OCI-LY3 (cell line): ENCODE results near the gene CPNE4.

Experiments used
- H2AFZ ChIP-seq: fragments of 200-600, 300-600 bp; shearing (Covaris generic); 2 replicates; pipeline ENCODE4 v1.6.0; 2014; ENCODE audit warnings: antibody characterized with exemption, low read depth, low read length
- H3K27ac ChIP-seq: fragments of 200-600, 300-600 bp; sonication (generic); 2 replicates; pipeline ENCODE4 v1.5.1; 2014; ENCODE audit warnings: mild to moderate bottlenecking, low read length, moderate library complexity, mixed read lengths
- H3K27me3 ChIP-seq: fragments of 200-600, 300-600 bp; sonication (generic); 2 replicates; pipeline ENCODE4 v1.6.1; 2014; ENCODE audit warnings: low read depth, low read length, mixed read lengths
- H3K36me3 ChIP-seq: fragments of 200-600, 300-600 bp; sonication (generic); replicated peaks from 2 replicates; pipeline ENCODE3; 2014; ENCODE audit warnings: low read depth, low read length, mixed read lengths
- H3K4me1 ChIP-seq: fragments of 300-600, 200-600 bp; sonication (generic); 2 replicates; pipeline ENCODE4 v1.6.1; 2014; ENCODE audit warnings: low read length, mixed read lengths
- H3K4me2 ChIP-seq: fragments of 200-600, 300-600 bp; sonication (generic); 2 replicates; pipeline ENCODE4 v1.6.1; 2014; ENCODE audit warnings: low read length, mixed read lengths
- H3K4me3 ChIP-seq: fragments of 300-600, 200-600 bp; sonication (generic); 2 replicates; pipeline ENCODE4 v1.5.1; 2014; ENCODE audit warnings: antibody characterized with exemption, mild to moderate bottlenecking, low read length, moderate library complexity
- H3K79me2 ChIP-seq: fragments of 300-600, 200-600 bp; shearing (Covaris generic); 2 replicates; pipeline ENCODE4 v1.6.1; 2014; ENCODE audit warnings: mild to moderate bottlenecking, low read length, mixed read lengths
- H3K9ac ChIP-seq: fragments of 300-600, 200-600 bp; shearing (Covaris generic); 2 replicates; pipeline ENCODE4 v1.6.0; 2014; ENCODE audit warnings: mild to moderate bottlenecking, low read length, moderate library complexity
- H3K9me3 ChIP-seq: fragments of 200-600, 300-600 bp; shearing (Covaris generic); 2 replicates; pipeline ENCODE4 v1.6.1; 2014; ENCODE audit warnings: low read length, mixed read lengths; ENCODE audit not compliant: insufficient read depth
- H4K20me1 ChIP-seq: fragments of 200-600, 300-600 bp; sonication (generic); 2 replicates; pipeline ENCODE4 v1.6.1; 2016; ENCODE audit warnings: low read length, mixed read lengths; ENCODE audit not compliant: insufficient read depth
- CTCF ChIP-seq: fragments of 200-600, 300-600 bp; sonication (generic); IDR thresholded peaks from 2 replicates; pipeline ENCODE4 v1.5.1; 2014; ENCODE audit warnings: antibody characterized with exemption, low read length, low read depth
- EZH2phosphoT487 ChIP-seq: fragments of 200-600 bp; shearing (Covaris generic); IDR thresholded peaks from 2 replicates; pipeline ENCODE4 v1.6.1; 2018; ENCODE audit warnings: antibody characterized with exemption, mixed run types, low read depth

The CPNE4 gene

GRCh38 chr3:132033471-132033870, 1.3 kb downstream of the CPNE4 start:
- no peak overlapping the region for H3K27ac ChIP-seq
- H3K4me2 ChIP-seq = peak overlapping the region; percentile 92
- H3K4me1 ChIP-seq = peaks cover 19% of the 10 kb centered on the region
- H3K79me2 ChIP-seq = no peaks in the 10 kb centered on the region
- no peak for TF ChIP-seq EZH2phosphoT487
- TF ChIP-seq CTCF = no peak
- no peaks in the 10 kb centered on the region for H3K9me3 ChIP-seq
- H2AFZ ChIP-seq = no peak overlapping the region
- H3K4me3 ChIP-seq = peak overlapping the region; percentile 79
- peaks cover 25% of the 10 kb centered on the region; the same call in 1 of the 2 replicates for H3K27me3 ChIP-seq
- H3K36me3 ChIP-seq = no peaks in the 10 kb centered on the region
- H4K20me1 ChIP-seq = no peaks in the 10 kb centered on the region
- no peak overlapping the region for H3K9ac ChIP-seq

GRCh38 chr3:132032959-132033358, 1.9 kb downstream of the CPNE4 start:
- H3K4me1 ChIP-seq = peaks cover 19% of the 10 kb centered on the region
- no peak overlapping the region for H2AFZ ChIP-seq
- H3K9ac ChIP-seq = no peak overlapping the region
- no peak overlapping the region for H3K4me3 ChIP-seq
- H3K27ac ChIP-seq = no peak overlapping the region
- no peaks in the 10 kb centered on the region for H3K9me3 ChIP-seq
- H3K36me3 ChIP-seq = no peaks in the 10 kb centered on the region
- TF ChIP-seq EZH2phosphoT487 (no peak), CTCF (no peak)
- peaks cover 25% of the 10 kb centered on the region; the same call in 1 of the 2 replicates for H3K27me3 ChIP-seq
- H3K4me2 ChIP-seq = no peak overlapping the region
- H3K79me2 ChIP-seq = no peaks in the 10 kb centered on the region
- H4K20me1 ChIP-seq = no peaks in the 10 kb centered on the region

- Histone ChIP-seq H3K27me3 (peaks cover 16% of the 10 kb centered on the region; the same call in 1 of the 2 replicates), H2AFZ (no peak overlapping the region), H3K79me2 (no peaks in the 10 kb centered on the region), H3K36me3 (no peaks in the 10 kb centered on the region), H4K20me1 (no peaks in the 10 kb centered on the region), H3K4me1 (peaks cover 24% of the 10 kb centered on the region), H3K4me2 (peak overlapping the region; percentile 70), H3K9me3 (no peaks in the 10 kb centered on the region), H3K4me3 (peak overlapping the region; percentile 39; the same call in 1 of the 2 replicates), H3K9ac (no peak overlapping the region), H3K27ac (no peak overlapping the region)
- TF ChIP-seq EZH2phosphoT487 (no peak), CTCF (peak; percentile 87)
These were observed 5.5 kb downstream of the CPNE4 start for GRCh38 chr3:132029182-132029902.

- Histone ChIP-seq H4K20me1 (no peaks in the 10 kb centered on the region), H3K79me2 (no peaks in the 10 kb centered on the region), H3K27ac (no peak overlapping the region), H3K4me2 (no peak overlapping the region), H3K27me3 (peaks cover 34% of the 10 kb centered on the region), H3K4me3 (no peak overlapping the region), H3K9ac (no peak overlapping the region), H3K36me3 (no peaks in the 10 kb centered on the region), H3K4me1 (peaks cover 9% of the 10 kb centered on the region), H3K9me3 (no peaks in the 10 kb centered on the region), H2AFZ (no peak overlapping the region)
- no peak for TF ChIP-seq CTCF
- no peak for TF ChIP-seq EZH2phosphoT487
These were observed 11.9 kb downstream of the CPNE4 start for GRCh38 chr3:132022914-132023313.
